ENCODE results near the gene SGO2.

GRCh38 chr2:200494048-200494447 lies 32.0 kb upstream of the SGO2 start:
- TF ChIP-seq AFF4 (CRISPR knock-in tag; IDR thresholded peaks at IDR 0.05) (no peak), TRIM22 (IDR thresholded peaks at IDR 0.05) (no peak), ZFP36L2 (CRISPR knock-in tag; IDR thresholded peaks at IDR 0.05) (no peak), SP1 (IDR thresholded peaks at IDR 0.05) (no peak), SP1 (CRISPR knock-in tag; IDR thresholded peaks at IDR 0.05) (no peak), CTCF (CRISPR knock-in tag; IDR thresholded peaks at IDR 0.05) (no peak), MAFK (conservative IDR thresholded peaks at IDR 0.05 in 1 of 2, IDR thresholded peaks at IDR 0.05 in 1 of 2; ENCODE audit: low read length in 2 of 2) (no peak)

Data from HepG2 (cell line).